PC-9 (cell line): ENCODE measurements around the gene CELF2. TPM values are rescaled to one million over a fixed set of nuclear protein-coding genes. Genes with fewer than 3 reads are reported as not detected.

Source experiments
- BruUV-seq: library from RNA; stranded (reverse); fragments of 400-500 nt; replicated peaks from 2 replicates; lab custom pipeline; 2021; lab: Mats Ljungman, UMichigan
- CTCF ChIA-PET: fragments of 300-600 bp; sonication (Branson Sonifier 250); formaldehyde crosslinking; loops from one replicate; lab custom pipeline; 2022; ENCODE audit warnings: antibody characterized with exemption; lab: Charles Lee
- POLR2A ChIA-PET: fragments of 300-600 bp; sonication (Branson Sonifier 250); formaldehyde crosslinking; loops from one replicate; lab custom pipeline; 2022; ENCODE audit warnings: antibody characterized with exemption; ENCODE audit not compliant: unreplicated experiment; lab: Charles Lee
- DNase-seq, 2 experiments: peaks; one replicate each; pipeline versions ENCODE4 v3.0.0 to v3.0.0-alpha.2; 2015 to 2022; ENCODE audit warnings: mixed read lengths in 1 of 2
- H2AFZ ChIP-seq: fragments of 200-600 bp; sonication (generic); 2 replicates; pipeline ENCODE4 v1.8.1; 2017; ENCODE audit warnings: antibody characterized with exemption
- H3F3A ChIP-seq: fragments of 200-600 bp; sonication (generic); 2 replicates; pipeline ENCODE4 v1.8.1; 2017; ENCODE audit warnings: antibody characterized with exemption, mild to moderate bottlenecking, low read depth; ENCODE audit not compliant: insufficient read depth
- H3K27ac ChIP-seq: fragments of 200-600 bp; sonication (generic); 2 replicates; pipeline ENCODE4 v1.6.1; 2016; ENCODE audit warnings: mixed run types
- H3K27me3 ChIP-seq: fragments of 200-600 bp; sonication (generic); 2 replicates; pipeline ENCODE4 v1.6.1; 2016; ENCODE audit warnings: low read depth, mixed run types; ENCODE audit not compliant: insufficient read depth
- H3K36me3 ChIP-seq: fragments of 200-600 bp; sonication (generic); 2 replicates; pipeline ENCODE4 v1.6.1; 2016; ENCODE audit warnings: low read depth, mixed run types
- H3K4me1 ChIP-seq: fragments of 200-600 bp; sonication (generic); replicated peaks from 2 replicates; pipeline ENCODE4 v1.6.1; 2016; ENCODE audit warnings: mixed run types; ENCODE audit not compliant: insufficient read depth
- H3K4me2 ChIP-seq: fragments of 200-600 bp; sonication (generic); 2 replicates; pipeline ENCODE4 v1.6.1; 2017; ENCODE audit warnings: mixed run types
- H3K4me3 ChIP-seq: fragments of 200-600 bp; sonication (generic); 2 replicates; pipeline ENCODE4 v1.6.1; 2016; ENCODE audit warnings: mixed run types
- H3K79me2 ChIP-seq: fragments of 200-600 bp; sonication (generic); 2 replicates; pipeline ENCODE4 v1.6.1; 2017; ENCODE audit warnings: low read depth, mixed run types
- H3K9me2 ChIP-seq: fragments of 200-600 bp; sonication (generic); 2 replicates; pipeline ENCODE4 v1.8.1; 2017; ENCODE audit warnings: mild to moderate bottlenecking; ENCODE audit not compliant: insufficient read depth
- H3K9me3 ChIP-seq: fragments of 200-600 bp; sonication (generic); 2 replicates; pipeline ENCODE4 v1.8.1; 2016; ENCODE audit warnings: low read depth; ENCODE audit not compliant: insufficient read depth
- H4K20me1 ChIP-seq: fragments of 200-600 bp; sonication (generic); 2 replicates; pipeline ENCODE4 v1.8.1; 2017; ENCODE audit not compliant: insufficient read depth
- CTCF ChIP-seq: fragments of 200-600 bp; sonication (generic); conservative IDR thresholded peaks from 2 replicates; pipeline ENCODE4 v1.6.1; 2017; ENCODE audit warnings: mixed run types, antibody characterized with exemption, mild to moderate bottlenecking, moderate library complexity
- EZH2 ChIP-seq: fragments of 200-600 bp; sonication (generic); IDR thresholded peaks from 2 replicates; pipeline ENCODE4 v1.8.0; 2017; ENCODE audit warnings: antibody characterized with exemption, low read depth
- intact Hi-C: fragments of 100-400 bp; cut with micrococcal nuclease; formaldehyde crosslinking; loops from one replicate; pipeline ENCODE4 v1.10.0; 2022; ENCODE audit not compliant: unreplicated experiment
- total RNA-seq: library from RNA; stranded (reverse); gene quantifications from 2 replicates; pipeline ENCODE4 v1.2.3, GENCODE V29; 2021

Gene CELF2
- total RNA-seq, 1 experiment from 2014 or later = not detected

GRCh38 chr10:11305825-11306593, 288.3 kb downstream of the CELF2 start:
- no peak for TF ChIP-seq EZH2
- no peak for TF ChIP-seq CTCF
- Histone ChIP-seq H2AFZ (no peak overlapping the region), H4K20me1 (no peaks in the 10 kb centered on the region), H3K27ac (no peak overlapping the region), H3K79me2 (no peaks in the 10 kb centered on the region), H3F3A (no peaks in the 10 kb centered on the region), H3K9me3 (no peaks in the 10 kb centered on the region), H3K4me1 (no peaks in the 10 kb centered on the region), H3K9me2 (no peaks in the 10 kb centered on the region), H3K4me2 (no peak overlapping the region), H3K36me3 (no peaks in the 10 kb centered on the region), H3K27me3 (peaks cover 42% of the 10 kb centered on the region), H3K4me3 (no peak overlapping the region)
- no peak for DNase-seq
- BruUV-seq = no TSS peak
- intact Hi-C loops = no loop called here
- CTCF ChIA-PET = no interaction called here
- POLR2A ChIA-PET = no interaction called here

GRCh38 chr10:11307004-11307403, 289.3 kb downstream of the CELF2 start:
- Histone ChIP-seq H3K36me3 (no peaks in the 10 kb centered on the region), H4K20me1 (no peaks in the 10 kb centered on the region), H3K4me3 (no peak overlapping the region), H3K9me3 (no peaks in the 10 kb centered on the region), H3K4me2 (no peak overlapping the region), H3K4me1 (no peaks in the 10 kb centered on the region), H3K9me2 (no peaks in the 10 kb centered on the region), H3K27me3 (peaks cover 37% of the 10 kb centered on the region), H3F3A (no peaks in the 10 kb centered on the region), H2AFZ (no peak overlapping the region), H3K27ac (no peak overlapping the region), H3K79me2 (no peaks in the 10 kb centered on the region)
- intact Hi-C loops = no loop called here
- CTCF ChIA-PET = no interaction called here
- no TSS peak for BruUV-seq
- no peak for TF ChIP-seq EZH2
- TF ChIP-seq CTCF = no peak
- DNase-seq = no peak
- POLR2A ChIA-PET = no interaction called here

GRCh38 chr10:11307937-11308336, 290.3 kb downstream of the CELF2 start:
- Histone ChIP-seq H3K9me3 (no peaks in the 10 kb centered on the region), H3K36me3 (no peaks in the 10 kb centered on the region), H3K79me2 (no peaks in the 10 kb centered on the region), H3K27me3 (peaks cover 31% of the 10 kb centered on the region), H3K4me3 (no peak overlapping the region), H3F3A (no peaks in the 10 kb centered on the region), H3K27ac (no peak overlapping the region), H3K4me1 (no peaks in the 10 kb centered on the region), H4K20me1 (no peaks in the 10 kb centered on the region), H3K9me2 (no peaks in the 10 kb centered on the region), H3K4me2 (no peak overlapping the region), H2AFZ (no peak overlapping the region)
- POLR2A ChIA-PET = no interaction called here
- TF ChIP-seq EZH2 = no peak
- TF ChIP-seq CTCF = no peak
- DNase-seq = no peak
- intact Hi-C loops = no loop called here
- no TSS peak for BruUV-seq
- CTCF ChIA-PET = no interaction called here
